ENCODE measurements around the gene PARP8.
"Not testable (repeated sequence)": the region's sequence is repeated elsewhere in the genome, so short reads cannot be mapped to it uniquely, and the experiment has no call there.

The PARP8 gene

GRCh38 chr5:50727845-50728244, 61.4 kb downstream of the PARP8 start:
- DNase-seq, result no peak

GRCh38 chr5:50730336-50730735, 63.9 kb downstream of the PARP8 start:
- DNase-seq, result no peak

GRCh38 chr5:50730841-50731240, 64.4 kb downstream of the PARP8 start:
- DNase-seq, result no peak

GRCh38 chr5:50733741-50734140, 67.3 kb downstream of the PARP8 start:
- no peak for DNase-seq

- no peak for DNase-seq
These were observed 72.4 kb downstream of the PARP8 start for GRCh38 chr5:50738864-50739263.

GRCh38 chr5:50740832-50741231, 74.4 kb downstream of the PARP8 start:
- DNase-seq, result no peak

- DNase-seq, result no peak
These were observed 78.3 kb downstream of the PARP8 start for GRCh38 chr5:50744776-50745175.

GRCh38 chr5:50745221-50745910, 78.9 kb downstream of the PARP8 start:
- no peak for DNase-seq

- DNase-seq, result no peak
These were observed 82.7 kb downstream of the PARP8 start for GRCh38 chr5:50749181-50749580.

- DNase-seq, result no peak
These were observed 83.4 kb downstream of the PARP8 start for GRCh38 chr5:50749873-50750272.

- no peak for DNase-seq
These were observed 84.7 kb downstream of the PARP8 start for GRCh38 chr5:50751064-50751657.

- no peak for DNase-seq
These were observed 86.4 kb downstream of the PARP8 start for GRCh38 chr5:50752800-50753199.

GRCh38 chr5:50759526-50760270, 93.3 kb downstream of the PARP8 start:
- no peak for DNase-seq

- no peak for DNase-seq
These were observed 96.9 kb downstream of the PARP8 start for GRCh38 chr5:50763351-50763750.

GRCh38 chr5:50763846-50764245, 97.4 kb downstream of the PARP8 start:
- DNase-seq, result no peak

GRCh38 chr5:50766042-50766441, 99.6 kb downstream of the PARP8 start:
- DNase-seq, result no peak

GRCh38 chr5:50766462-50766861, 100.0 kb downstream of the PARP8 start:
- no peak for DNase-seq

- no peak for DNase-seq
These were observed 100.5 kb downstream of the PARP8 start for GRCh38 chr5:50766967-50767366.

- no peak for DNase-seq
These were observed 101.2 kb downstream of the PARP8 start for GRCh38 chr5:50767588-50767987.

- DNase-seq, result no peak
These were observed 102.2 kb downstream of the PARP8 start for GRCh38 chr5:50768634-50769033.

GRCh38 chr5:50770441-50770840, 104.0 kb downstream of the PARP8 start:
- DNase-seq, result no peak

GRCh38 chr5:50774446-50775175, 108.2 kb downstream of the PARP8 start:
- DNase-seq, result not testable (repeated sequence)

GRCh38 chr5:50786073-50786472, 119.6 kb downstream of the PARP8 start:
- no peak for DNase-seq
